K562 (cell line): ENCODE results near the gene SLC28A1. TPM values are rescaled to one million over a fixed set of nuclear protein-coding genes. Genes with fewer than 3 reads are reported as not detected.

Experiments used
- ATAC-seq: fragments of 200-7000 bp; cut with Tn5 transposase; 3 replicates; pipeline ENCODE4 v1.9.1; 2020; ENCODE audit warnings: moderate library complexity
- BruUV-seq: library from RNA; stranded (reverse); fragments of 400-500 nt; replicated peaks from 2 replicates; lab custom pipeline; 2021; lab: Mats Ljungman, UMichigan
- CTCF ChIA-PET: fragments of 300-600 bp; formaldehyde crosslinking; extraction: SDS; loops from one replicate; lab custom pipeline; 2021; ENCODE audit warnings: low intra/inter-chr PET ratio; lab: Yijun Ruan, JAX
- POLR2A ChIA-PET: fragments of 300-600, 350-650 bp; sonication (Branson Sonifier 250); formaldehyde crosslinking; extraction: SDS; loops from one replicate; lab custom pipeline; 2021; ENCODE audit warnings: antibody characterized with exemption, inconsistent platforms; lab: Yijun Ruan, JAX
- DNase-seq, 4 experiments: peaks; one replicate each; pipeline versions ENCODE4 v3.0.0 to v3.0.0-alpha.2; 2011 to 2018; ENCODE audit warnings: low spot score in 3 of 4, mixed read lengths in 3 of 4; ENCODE audit errors: extremely low read depth in 1 of 4
- FAIRE-seq: peaks from 2 replicates; lab custom pipeline; 2011; peaks lifted over from hg19 to GRCh38; lab: Jason Lieb, UNC
- H2AFZ ChIP-seq: 2 replicates; pipeline ENCODE4 v1.6.0; 2011; ENCODE audit warnings: low read depth, low read length, control low read depth, inconsistent platforms
- H3K27ac ChIP-seq: fragments of 200-600 bp; 3 replicates; pipeline ENCODE4 v1.8.0; 2011; ENCODE audit warnings: low read depth, mild to moderate bottlenecking, control low read depth, inconsistent platforms, low read length, moderate library complexity, mixed read lengths; ENCODE audit errors: extremely low read depth
- H3K27me3 ChIP-seq, 2 experiments: fragments of 300-600 bp in 1 of 2; 2 replicates in 1 of 2; 3 replicates in 1 of 2; pipeline versions ENCODE4 v1.6.0 to v1.8.0; 2011; ENCODE audit warnings: inconsistent platforms in 2 of 2, low read length in 2 of 2, mild to moderate bottlenecking in 1 of 2, mixed read lengths in 1 of 2, moderate library complexity in 1 of 2; ENCODE audit not compliant: control insufficient read depth in 2 of 2, insufficient read depth in 2 of 2
- H3K36me3 ChIP-seq: fragments of 300-600 bp; 3 replicates; pipeline ENCODE4 v1.8.0; 2011; ENCODE audit warnings: mild to moderate bottlenecking, low read length, inconsistent platforms; ENCODE audit not compliant: control insufficient read depth, insufficient read depth
- H3K4me1 ChIP-seq, 2 experiments: fragments of 200-600 bp in 1 of 2; replicated peaks in 1 of 2; 2 replicates in 1 of 2; 3 replicates in 1 of 2; pipeline versions ENCODE4 v1.5.1 to v1.8.0; 2011; ENCODE audit warnings: inconsistent platforms in 2 of 2, low read length in 2 of 2, mild to moderate bottlenecking in 1 of 2, mixed read lengths in 1 of 2, moderate library complexity in 1 of 2; ENCODE audit not compliant: control insufficient read depth in 2 of 2, insufficient read depth in 2 of 2
- H3K4me2 ChIP-seq: 2 replicates; pipeline ENCODE4 v1.6.1; 2011; ENCODE audit warnings: low read length, control low read depth, inconsistent platforms, mixed read lengths; ENCODE audit not compliant: insufficient read depth
- H3K4me3 ChIP-seq: fragments of 200-600 bp; sonication (generic), shearing (Covaris generic); 2 replicates; pipeline ENCODE4 v1.5.1; 2016; ENCODE audit warnings: control low read depth, inconsistent platforms
- H3K79me2 ChIP-seq: fragments of 200-600 bp; 3 replicates; pipeline ENCODE4 v1.8.0; 2011; ENCODE audit warnings: low read length, inconsistent platforms; ENCODE audit not compliant: control insufficient read depth, insufficient read depth
- H3K9ac ChIP-seq, 2 experiments: 2 replicates each; pipeline versions ENCODE4 v1.6.0 to v1.6.1; 2011; ENCODE audit warnings: low read depth in 2 of 2, low read length in 2 of 2, control low read depth in 1 of 2, inconsistent platforms in 1 of 2, mild to moderate bottlenecking in 1 of 2, mixed read lengths in 1 of 2; ENCODE audit not compliant: insufficient read depth in 1 of 2
- H3K9me1 ChIP-seq: one replicate; pipeline ENCODE4 v1.6.0; 2011; ENCODE audit warnings: inconsistent platforms, mild to moderate bottlenecking, low read length, moderate library complexity; ENCODE audit not compliant: control insufficient read depth, insufficient read depth
- H3K9me3 ChIP-seq: replicated peaks from 2 replicates; pipeline ENCODE4 v1.5.1; 2011; ENCODE audit warnings: low read depth, low read length, inconsistent platforms; ENCODE audit not compliant: control insufficient read depth, insufficient read depth
- H4K20me1 ChIP-seq: replicated peaks from 2 replicates; pipeline ENCODE4 v1.6.1; 2011; ENCODE audit warnings: low read length, inconsistent platforms, mixed read lengths; ENCODE audit not compliant: control insufficient read depth, insufficient read depth
- HDAC3 ChIP-seq: fragments of 450-650 bp; IDR thresholded peaks from 2 replicates; pipeline ENCODE4 v1.6.1; 2018; ENCODE audit warnings: borderline replicate concordance, mild to moderate bottlenecking, moderate library complexity; ENCODE audit not compliant: partially characterized antibody
- HNRNPLL ChIP-seq: fragments of 200-400 bp; formaldehyde crosslinking; IDR thresholded peaks from 2 replicates; pipeline ENCODE4 v1.6.1; 2017; ENCODE audit warnings: low read length, low read depth, mild to moderate bottlenecking; ENCODE audit not compliant: poor library complexity, severe bottlenecking
- NCOR1 ChIP-seq: fragments of 450-650 bp; IDR thresholded peaks from 2 replicates; pipeline ENCODE4 v1.6.1; 2016; ENCODE audit warnings: mild to moderate bottlenecking, moderate library complexity
- PPARD ChIP-seq: fragments of 250-450 bp; sonication (Bioruptor Pico); IDR thresholded peaks from 2 replicates; pipeline ENCODE4 v1.8.0; 2022; ENCODE audit warnings: inconsistent platforms, mild to moderate bottlenecking, moderate library complexity
- SMC3 ChIP-seq: conservative IDR thresholded peaks from 2 replicates; pipeline ENCODE4 v1.6.1; 2011; ENCODE audit warnings: low read depth, low read length, improper control_type of control experiment; ENCODE audit not compliant: insufficient read depth
- ZNF184 ChIP-seq: sonication (generic); formaldehyde crosslinking; IDR thresholded peaks from 2 replicates; pipeline ENCODE4 v1.5.0; 2020; ENCODE audit warnings: missing genetic modification reagents
- WGBS: fragments of 100-300 bp; shearing (Covaris generic); methylation state at CpG from one replicate; pipeline ENCODE4 v1.1.6; 2016; ENCODE audit warnings: low coverage, mixed read lengths; ENCODE audit not compliant: insufficient coverage; ENCODE audit errors: missing lambda C conversion rate; 5-methylcytosine and 5-hydroxymethylcytosine counted together
- in situ Hi-C: fragments of 300-500 bp; cut with MboI; formaldehyde crosslinking; loops from 4 replicates; pipeline ENCODE4 v1.15.0; 2018; ENCODE audit warnings: inconsistent platforms, mixed read lengths
- intact Hi-C: fragments of 100-400 bp; cut with micrococcal nuclease; formaldehyde crosslinking; loops from 2 replicates; pipeline ENCODE4 v1.14.2; 2022
- polyA plus RNA-seq, 8 experiments: library from polyadenylated mRNA; depleted of rRNA in 4 of 8; stranded (reverse) in 5 of 8; unstranded in 3 of 8; fragments of >200 nt; fragmentation: Nextera tagmentation in 2 of 8; fragmentation: Illumina TruSeq in 1 of 8; extraction: Ambion mirVana in 2 of 8; extraction: Trizol in 1 of 8; gene quantifications; 2 replicates each; pipeline versions ENCODE4 v1.2.1 to v1.2.3, GENCODE V29; 2011 to 2014; ENCODE audit warnings: inconsistent platforms in 1 of 8, missing spikeins in 1 of 8
- total RNA-seq, 7 experiments: library from RNA; depleted of rRNA in 6 of 7; stranded (reverse); fragments of >200 nt in 6 of 7; fragmentation: Illumina TruSeq in 2 of 7; extraction: Trizol in 2 of 7; gene quantifications; 2 replicates each; pipeline versions ENCODE4 v1.2.1 to v1.2.3, GENCODE V29; 2011 to 2021; ENCODE audit warnings: low replicate concordance in 1 of 7

SLC28A1 gene
- total and polyA plus RNA-seq, 9 of the 15 experiments (the other 6 are each of a cell fraction or from before 2014, with no cell fraction given) = 0.04 TPM; not detected in 8

- TF ChIP-seq SMC3 = 0 out of 2 replicates have a peak, but pooled peaks have one; percentile 18
Measured at GRCh38 chr15:84845631-84846030, 38.8 kb upstream of the SLC28A1 start (continued).

GRCh38 chr15:84846269-84846668 is 38.2 kb upstream of the SLC28A1 start:
- H3K4me1 ChIP-seq = no peaks in the 10 kb centered on the region; a peak in 1 of 5 replicates
- in situ Hi-C loops = no loop called here
- peaks cover 0 to 8% of the 10 kb centered on the region in 2 experiments; a peak in 3 of 5 replicates for H3K27me3 ChIP-seq
- 71% methylated on average over 1 of the region's 1 CpG for WGBS
- H3K36me3 ChIP-seq = no peaks in the 10 kb centered on the region
- TF ChIP-seq PPARD (CRISPR knock-in tag) (no peak), HDAC3 (no peak), HNRNPLL (no peak), NCOR1 (no peak), ZNF184 (CRISPR knock-in tag) (peak; percentile 78; the same call in 1 of the 2 replicates)
- TF ChIP-seq, all 486 proteins: peak for 1
- no peak overlapping the region for H3K27ac ChIP-seq
- intact Hi-C loops = loop anchor here (5.0 kb wide), 1 partner anchor 81 kb away; no protein-coding TSS in a partner anchor
- ChIA-PET POLR2A (no interaction called here), CTCF (no interaction called here)
- DNase-seq = no peak
- ATAC-seq = no peak
- H3K79me2 ChIP-seq = no peaks in the 10 kb centered on the region
- H3K9me1 ChIP-seq = no peaks in the 10 kb centered on the region
- peaks cover 8% of the 10 kb centered on the region for H3K9me3 ChIP-seq
- H4K20me1 ChIP-seq = no peaks in the 10 kb centered on the region
- H3K4me3 ChIP-seq = no peak overlapping the region
- no peak overlapping the region for H2AFZ ChIP-seq
- no peak overlapping the region for H3K9ac ChIP-seq
- BruUV-seq = no TSS peak
- FAIRE-seq = no peak
- H3K4me2 ChIP-seq = no peak overlapping the region
